Activated CD4-positive, alpha-beta T cell treated with anti-CD3 and anti-CD28 coated beads, Interleukin-10, Interleukin-2, amounts not matched to agents 100 ng/mL and 50 ng/mL, durations not matched to agents 16 hours and 8 hours (primary cell): ENCODE results near the gene ELOVL7.
"Not testable (repeated sequence)": the region's sequence is repeated elsewhere in the genome, so short reads cannot be mapped to it uniquely, and the experiment has no call there.

Source experiments
- DNase-seq: peaks from one replicate; pipeline ENCODE4 v3.0.0-alpha.2; 2020

ELOVL7 gene

DNA sequence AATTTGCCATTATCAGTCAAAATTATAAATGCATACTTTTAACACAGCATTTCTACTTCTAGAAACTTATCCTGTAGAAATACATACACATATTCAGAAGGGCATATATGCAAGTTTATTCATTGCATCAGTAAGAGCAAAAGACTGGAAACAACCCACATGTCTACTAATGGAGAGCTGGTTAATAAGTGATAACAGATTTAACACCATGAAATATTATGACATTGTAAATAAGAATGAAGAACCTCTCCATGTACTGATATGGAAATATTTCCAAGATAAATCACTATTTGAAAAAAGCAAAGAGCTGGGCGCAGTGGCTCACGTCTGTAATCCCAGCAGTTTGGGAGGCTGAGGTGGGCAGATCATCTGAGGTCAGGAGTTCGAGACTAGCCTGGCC is 54.5 kb downstream of the ELOVL7 start:
- no peak for DNase-seq

DNA sequence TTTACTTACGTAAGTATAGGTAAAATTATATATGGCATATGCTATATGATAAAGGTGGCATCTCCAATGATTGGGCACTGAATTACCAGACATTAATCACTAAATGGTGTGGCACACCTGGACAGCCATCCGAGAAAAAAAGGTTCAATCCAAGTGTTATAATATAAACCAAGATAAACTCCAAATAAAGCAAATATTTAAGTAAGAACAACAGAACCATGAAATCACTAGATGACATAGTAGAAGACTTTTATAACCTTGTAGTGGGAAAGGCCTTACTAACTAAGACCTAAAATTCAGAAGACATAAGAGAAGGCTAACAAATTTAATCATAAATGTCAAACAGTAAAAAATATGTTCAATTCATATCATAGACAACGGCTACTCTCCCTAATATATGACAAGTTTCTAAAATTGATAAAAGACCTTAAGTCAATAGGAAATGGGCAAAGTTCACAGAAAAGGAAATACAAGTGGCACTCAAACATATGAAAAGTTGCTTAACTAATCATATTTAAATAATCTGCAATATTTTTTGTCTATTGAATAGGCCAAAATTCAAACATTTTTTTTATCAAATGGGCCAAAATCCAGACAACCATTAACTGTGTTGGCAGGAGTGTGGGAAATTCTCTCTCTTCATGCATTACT is 55.1 kb downstream of the ELOVL7 start:
- DNase-seq: no peak

DNA sequence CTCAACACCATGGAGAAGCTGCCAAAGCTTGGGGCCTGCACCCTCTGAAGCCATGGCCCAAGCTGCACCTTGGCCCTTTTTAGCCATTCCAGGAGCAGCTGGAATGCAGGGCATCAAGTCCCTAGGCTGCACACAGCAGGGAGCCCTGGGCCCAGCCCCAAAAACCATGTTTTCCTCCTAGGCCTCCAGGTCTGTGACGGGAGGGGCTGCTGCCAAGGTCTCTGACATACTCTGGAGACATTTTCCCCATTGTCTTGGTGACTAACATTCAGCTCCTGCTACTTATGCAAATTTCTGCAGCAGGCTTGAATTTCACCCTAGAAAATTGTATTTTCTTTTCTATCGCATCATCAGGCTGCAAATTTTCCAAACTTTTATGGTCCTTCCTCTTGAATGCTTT is 64.6 kb downstream of the ELOVL7 start:
- DNase-seq: no peak

DNA sequence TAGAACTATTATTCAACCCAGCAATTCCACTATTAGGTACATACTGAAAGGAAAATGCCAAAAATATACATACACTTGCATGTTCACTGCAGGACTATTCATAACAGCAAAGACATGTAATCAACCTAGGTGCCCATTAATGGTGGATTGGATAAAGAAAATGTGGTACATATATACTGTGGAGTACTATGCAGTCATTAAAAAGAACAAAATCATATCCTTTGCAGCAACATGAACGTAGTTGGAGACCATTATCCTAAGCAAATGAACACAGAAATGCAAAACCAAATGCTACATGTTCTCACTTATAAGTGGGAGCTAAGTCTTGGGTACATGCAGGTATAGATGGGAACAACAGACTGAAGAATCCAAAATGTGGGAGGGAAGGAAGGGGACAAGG is 67.7 kb downstream of the ELOVL7 start:
- no peak for DNase-seq

DNA sequence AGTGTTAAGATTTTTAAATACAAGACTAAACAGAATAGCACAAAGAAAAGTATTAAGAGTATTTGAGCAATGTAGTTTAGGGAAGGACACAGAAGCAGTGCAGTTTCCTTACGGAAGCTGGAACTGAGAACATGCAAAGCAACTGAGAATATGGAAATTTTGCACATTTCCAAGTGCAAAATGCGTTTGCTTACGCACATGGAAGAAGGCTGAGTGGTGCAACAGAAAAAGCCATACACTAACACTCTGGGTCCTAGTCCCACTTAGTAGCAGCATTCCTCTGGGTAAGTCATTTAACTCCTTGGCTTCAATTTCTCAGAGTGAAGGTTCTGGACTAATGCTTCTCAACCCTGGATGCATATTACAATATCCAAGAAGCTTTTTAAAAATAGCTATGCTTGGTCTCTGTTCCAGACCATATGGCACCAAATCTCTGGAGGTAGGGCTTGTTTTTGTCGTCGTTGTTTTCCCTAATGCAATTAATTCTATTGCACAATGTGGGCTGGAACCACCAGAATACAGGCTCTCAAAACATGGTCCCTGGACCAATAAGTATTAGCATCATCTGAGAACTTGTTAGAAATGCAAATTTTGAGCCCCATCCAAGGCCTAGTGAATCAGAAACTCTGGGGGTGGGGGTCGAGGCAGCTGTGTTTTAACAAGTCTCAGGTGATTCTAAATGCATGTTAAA is 78.9 kb downstream of the ELOVL7 start:
- no peak for DNase-seq

DNA sequence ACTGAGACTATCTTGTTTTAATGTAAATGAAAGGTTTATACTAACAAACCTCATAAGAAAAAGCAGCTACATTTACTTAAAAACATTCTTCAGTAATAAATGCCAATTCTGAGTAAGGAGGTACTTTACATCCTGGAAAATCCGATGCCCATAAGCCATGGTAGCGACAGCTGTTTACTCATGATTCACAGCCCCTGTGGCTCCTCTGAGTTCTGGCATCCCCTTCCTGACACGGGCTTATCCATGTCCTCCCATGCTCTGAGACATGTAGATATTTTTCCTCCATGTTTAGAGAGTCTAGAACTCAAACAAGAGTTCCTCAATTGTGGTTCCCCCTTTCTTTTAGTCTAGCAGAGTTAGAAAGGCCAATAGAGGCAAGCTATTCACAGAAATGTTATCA is 81.0 kb downstream of the ELOVL7 start:
- DNase-seq: no peak

DNA sequence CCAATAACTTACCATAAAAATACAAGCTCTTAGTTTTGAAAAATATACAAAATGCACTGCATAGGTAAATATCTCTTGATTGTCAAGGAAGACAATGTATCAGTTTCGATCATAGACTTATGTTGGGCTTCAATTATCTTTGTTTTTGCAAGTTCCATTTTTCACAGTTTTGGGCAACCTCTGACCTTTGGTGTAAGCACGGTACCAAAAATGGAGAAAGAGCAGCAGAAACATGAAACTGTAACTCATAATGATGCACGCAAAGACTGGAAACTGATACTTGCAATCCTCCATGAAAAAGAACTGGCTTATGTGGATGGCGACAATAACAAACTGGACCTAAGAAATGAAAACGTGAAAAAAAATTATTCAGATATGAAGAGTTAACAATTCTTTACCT is 89.6 kb downstream of the ELOVL7 start:
- no peak for DNase-seq

DNA sequence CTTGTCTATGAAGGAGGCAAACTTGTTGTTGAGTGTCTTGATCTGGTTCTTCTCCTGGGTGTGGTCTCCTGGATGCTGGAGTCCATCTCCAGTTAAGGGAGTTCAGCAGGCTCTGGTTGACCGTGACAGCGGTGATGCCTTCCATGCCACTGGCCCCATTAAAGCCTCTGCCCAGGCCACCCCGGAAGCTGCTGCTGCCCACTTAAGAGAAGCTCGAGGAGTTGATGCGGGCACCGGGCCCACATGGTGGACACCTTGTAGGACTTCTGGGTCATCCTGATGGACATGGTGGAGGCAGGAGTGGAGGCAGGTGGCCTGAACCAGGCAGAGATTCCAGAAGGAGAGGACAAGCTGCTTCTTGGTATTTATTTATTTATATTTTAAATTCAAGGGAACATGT is 99.4 kb downstream of the ELOVL7 start:
- DNase-seq: no peak

DNA sequence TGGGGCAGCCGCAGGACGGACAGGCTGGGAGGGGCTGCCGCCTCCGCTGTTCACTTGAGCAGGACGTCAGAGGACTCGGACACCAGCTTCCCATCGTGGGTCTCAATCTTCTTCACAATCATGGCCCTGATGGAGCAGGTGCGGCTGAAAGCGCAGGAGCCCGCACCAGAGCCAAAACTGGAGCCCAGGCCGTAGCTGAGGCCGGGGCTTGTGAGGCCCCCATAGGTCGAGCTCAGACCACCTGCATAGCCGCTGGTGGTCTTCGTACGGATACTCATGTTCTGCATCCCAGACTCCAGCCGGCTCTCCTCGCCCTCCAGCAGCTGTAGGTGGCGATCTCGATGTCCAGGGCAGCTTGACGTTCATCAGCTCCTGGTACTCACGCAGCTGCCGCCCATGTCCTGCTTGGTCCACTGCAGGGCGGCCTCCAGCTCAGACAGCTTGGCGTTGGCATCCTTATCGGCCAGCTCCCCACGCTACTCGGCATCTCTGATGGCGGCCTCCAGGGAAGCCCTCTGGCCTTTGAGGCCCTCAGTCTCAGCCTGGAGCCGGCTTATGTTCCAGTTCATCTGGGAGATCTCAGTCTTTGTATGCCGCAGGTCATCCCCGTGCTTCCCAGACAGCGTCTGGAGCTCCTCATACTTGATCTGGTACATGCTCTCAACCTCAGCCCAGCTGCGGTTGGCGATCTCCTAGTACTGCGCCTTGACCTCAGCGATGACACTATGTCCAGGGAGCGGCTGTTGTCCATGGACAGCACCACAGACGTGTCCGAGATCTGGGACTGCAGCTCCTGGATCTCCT is 100.4 kb downstream of the ELOVL7 start:
- DNase-seq: no peak

DNA sequence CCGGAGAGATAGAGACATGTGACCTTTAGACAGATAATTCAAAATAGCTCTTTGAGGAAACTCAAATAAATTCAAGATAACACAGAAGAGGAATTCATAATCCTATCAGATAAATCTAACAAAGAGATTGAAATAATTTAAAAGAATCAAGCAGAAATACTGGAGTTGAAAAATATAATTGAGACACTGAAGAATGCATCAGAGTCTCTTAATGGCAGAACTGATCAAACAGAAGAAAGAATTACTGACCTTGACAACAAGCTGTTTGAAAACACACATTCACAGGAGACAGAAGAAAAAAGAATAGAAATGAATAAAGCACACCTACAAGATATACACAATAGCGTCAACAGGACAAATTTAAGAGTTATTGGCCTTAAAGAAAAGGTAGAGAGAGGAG is 103.7 kb downstream of the ELOVL7 start:
- DNase-seq: no peak

DNA sequence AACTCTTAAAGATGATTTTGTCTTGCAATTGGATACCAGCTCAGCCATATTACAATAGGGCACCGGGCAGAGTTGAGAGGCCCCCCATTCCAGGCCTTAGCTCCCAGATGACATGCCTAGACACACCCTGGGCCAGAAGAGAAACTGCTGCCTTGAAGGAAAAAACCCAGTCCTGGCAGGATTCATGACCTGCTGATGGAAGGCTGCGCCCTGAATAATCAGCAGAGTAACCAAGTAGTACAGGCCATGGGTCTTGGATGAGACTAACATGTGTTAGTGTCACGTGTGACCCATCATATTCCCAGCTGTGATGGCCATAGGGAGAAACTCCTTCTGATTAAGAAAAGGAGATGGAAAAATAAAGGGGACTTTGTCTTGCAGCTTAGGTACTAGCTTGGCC is 105.1 kb downstream of the ELOVL7 start:
- no peak for DNase-seq

DNA sequence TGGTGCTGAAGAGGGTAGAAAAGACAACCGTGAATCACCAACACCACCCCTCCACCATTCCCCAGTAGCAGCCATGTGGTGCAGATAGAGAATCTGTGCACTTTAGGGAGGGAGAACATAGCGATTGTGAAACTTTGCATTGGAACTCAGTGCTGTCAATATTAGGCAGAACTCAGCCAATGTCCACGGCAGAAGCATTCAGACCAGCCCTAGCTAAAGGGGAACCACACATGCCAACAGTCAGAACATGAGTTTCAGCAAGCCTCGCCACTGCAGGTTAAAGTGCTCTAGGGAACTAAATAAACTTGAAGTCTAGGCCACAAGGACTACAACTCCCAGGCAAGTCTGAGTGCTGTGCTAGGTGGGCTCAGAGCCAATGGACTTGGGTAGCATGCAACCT is 105.6 kb downstream of the ELOVL7 start:
- no peak for DNase-seq

DNA sequence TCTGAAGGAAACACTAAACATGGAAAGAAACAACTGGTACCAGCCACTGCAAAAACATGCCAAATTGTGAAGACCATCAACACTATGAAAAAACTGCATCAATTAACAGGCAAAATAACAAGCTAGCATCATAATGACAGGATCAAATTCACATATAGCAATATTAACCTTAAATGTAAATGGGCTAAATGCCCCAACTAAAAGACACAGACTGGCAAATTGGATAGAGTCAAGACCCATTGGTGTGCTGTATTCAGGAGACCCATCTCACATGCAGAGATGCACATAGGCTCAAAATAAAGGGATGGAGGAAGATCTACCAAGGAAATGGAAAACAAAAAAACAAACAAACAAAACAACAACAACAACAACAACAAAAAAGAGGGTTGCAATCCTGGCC is 113.2 kb downstream of the ELOVL7 start:
- not testable (repeated sequence) for DNase-seq

DNA sequence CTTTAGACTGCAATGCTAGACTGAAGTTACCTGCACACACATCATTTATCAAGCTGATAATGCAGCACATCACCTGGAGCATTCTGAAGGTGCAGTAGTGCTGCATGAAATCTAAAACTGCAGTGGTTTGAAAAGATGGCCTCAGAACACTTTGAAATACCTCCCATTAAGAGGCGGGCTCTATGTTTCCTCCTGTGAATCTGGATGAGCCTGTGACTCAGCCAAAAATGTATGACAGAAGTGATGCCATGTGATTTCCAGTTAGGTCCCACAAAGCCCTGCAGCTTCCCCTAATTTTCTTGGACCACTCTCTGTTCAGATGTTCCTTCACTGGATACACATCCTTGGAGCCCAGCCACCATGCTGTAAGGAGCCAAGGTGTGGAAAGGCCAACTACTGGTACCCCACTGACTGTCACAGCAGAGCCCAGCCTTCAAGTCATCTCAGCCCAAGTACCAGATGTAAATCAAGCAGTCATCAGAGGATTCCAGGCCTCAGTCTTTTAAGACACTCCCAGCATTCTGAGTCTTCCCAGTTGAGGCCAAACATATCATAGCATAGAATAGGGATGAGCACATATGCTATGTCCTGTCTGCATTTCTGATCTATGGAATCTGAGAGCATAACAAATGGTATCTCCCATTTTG is 116.9 kb downstream of the ELOVL7 start:
- DNase-seq: no peak

DNA sequence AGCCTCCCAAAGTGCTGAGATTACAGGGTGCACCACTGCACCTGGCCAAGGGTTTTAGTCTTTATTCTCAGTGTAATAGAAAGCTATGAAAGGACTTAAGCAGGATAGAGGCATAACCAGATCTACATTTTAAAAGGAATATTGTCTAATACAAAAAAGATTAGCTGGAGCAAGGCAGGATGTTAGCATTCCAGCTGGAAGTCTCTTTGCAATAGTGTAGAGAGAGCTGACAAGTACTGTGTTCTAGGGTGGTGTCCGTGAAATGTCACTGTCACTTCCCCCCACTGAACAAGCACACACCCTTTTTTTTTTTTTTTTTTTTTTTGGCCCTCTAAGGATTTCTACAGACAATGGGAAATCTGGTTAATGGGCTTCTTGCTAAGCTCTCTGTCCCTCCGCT is 119.9 kb downstream of the ELOVL7 start:
- DNase-seq: no peak

DNA sequence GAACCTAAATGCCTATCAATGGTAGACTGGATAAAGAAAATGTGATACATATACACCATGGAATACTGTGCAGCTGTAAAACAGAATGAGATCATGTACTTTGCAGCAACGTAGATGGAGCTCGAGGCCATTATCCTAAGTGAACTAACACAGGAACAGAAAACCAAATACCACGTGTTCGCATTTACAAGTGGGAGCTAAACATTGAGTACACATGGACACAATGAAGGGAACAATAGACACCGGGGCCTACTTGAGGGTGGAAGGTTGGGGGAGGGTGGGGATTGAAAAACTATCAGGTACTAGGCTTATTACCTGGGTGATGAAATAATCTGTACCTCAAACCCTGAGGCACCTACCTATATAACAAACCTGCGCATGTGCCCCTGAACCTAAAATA is 121.7 kb downstream of the ELOVL7 start:
- DNase-seq: no peak

DNA sequence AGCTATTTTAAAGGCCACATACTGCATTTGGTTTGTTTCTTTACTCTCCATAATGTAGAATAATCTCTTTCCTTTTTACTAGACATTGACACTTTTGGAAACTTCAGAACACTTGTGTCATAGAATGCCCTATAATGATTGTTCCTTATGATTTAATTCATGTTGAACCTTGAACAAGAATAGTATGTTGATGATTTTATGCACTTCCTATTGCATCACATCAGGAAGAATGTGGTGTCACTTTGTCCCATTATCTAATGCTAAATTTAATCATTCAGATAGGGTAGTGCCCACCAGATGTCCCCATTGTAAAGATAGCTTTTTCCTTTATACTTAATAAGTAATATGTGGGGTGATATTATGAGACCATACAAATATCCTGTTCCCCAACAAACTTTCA is 124.7 kb downstream of the ELOVL7 start:
- DNase-seq: no peak

DNA sequence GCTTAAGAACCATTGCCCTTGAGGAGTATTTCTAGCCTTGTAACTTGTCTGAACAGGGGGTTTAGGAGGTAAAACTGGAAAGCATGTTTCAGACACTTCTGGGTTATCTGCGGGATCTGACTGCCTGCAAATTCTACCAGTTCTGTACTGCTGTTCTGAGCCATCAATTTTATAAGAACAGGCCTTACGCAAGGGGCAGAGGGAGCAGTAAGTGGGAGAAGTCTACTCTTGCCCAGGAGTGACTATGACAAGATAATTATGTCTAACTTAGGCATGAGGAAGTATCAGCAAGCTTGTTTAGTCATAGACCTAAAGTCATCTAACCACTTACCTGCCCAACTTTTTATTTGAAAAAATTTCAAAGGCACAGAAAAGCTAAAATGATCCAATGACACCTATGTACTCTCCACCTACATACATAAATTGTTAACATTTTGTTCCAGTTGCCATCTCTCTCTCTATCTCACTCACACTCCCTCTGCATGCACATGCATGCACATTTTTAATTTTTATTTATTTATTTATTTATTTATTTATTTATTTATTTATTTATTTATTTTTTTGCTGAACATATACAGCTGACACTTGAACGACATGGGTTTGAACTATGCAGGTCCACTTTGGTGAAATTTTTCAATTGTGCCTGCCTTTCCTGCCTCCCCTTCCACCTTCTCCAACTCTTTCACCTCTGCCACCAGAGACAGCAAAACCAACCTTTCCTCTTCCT is 125.7 kb downstream of the ELOVL7 start:
- no peak for DNase-seq

DNA sequence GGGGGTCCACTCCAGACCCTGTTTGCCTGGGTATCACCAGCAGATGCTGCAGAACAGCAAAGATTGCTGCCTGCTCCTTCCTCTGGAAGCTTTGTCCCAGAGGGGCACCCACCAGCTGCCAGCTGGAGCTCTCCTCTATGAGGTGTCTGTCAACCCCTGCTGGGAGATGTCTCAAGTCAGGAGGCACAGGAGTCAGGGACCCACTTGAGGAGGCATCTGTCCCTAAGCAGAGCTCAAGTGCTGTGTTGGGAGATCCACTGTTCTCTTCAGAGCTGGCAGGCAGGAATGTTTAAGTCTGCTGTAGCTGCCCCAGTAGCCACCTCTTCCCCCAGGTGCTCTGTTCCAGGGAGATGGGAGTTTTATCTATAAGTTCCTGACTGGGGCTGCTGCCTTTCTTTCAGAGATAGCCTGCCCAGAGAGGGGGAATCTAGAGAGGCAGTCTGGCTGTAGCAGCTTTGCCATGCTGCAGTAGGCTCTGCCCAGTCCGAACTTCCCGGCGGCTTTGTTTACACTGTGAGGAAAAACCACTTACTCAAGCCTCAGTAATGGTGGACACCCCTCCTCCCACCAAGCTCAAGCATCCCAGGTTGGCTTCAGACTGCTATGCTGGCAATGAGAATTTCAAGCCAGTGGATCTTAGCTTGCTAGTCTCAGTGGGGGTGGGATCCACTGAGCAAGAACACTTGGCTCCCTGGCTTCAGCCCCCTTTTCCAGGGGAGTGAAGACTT is 128.7 kb downstream of the ELOVL7 start:
- DNase-seq: not testable (repeated sequence)

DNA sequence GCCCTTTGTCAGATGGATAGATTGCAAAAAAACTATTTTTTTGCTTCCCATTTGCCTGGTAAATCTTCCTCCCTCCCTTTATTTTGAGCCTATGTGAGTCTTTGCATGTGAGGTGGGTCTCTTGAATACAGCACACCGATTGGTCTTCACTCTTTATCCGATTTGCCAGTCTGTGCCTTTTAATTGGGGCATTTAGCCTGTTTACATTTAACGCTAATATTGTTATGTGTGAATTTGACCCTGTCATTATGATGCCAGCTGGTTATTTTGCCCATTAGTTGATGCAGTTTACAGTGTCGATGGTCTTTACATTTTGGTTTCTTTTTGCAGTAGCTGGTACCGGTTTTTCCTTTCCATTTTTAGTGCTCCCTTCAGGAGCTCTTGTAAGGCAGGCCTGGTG is 131.1 kb downstream of the ELOVL7 start:
- no peak for DNase-seq

DNA sequence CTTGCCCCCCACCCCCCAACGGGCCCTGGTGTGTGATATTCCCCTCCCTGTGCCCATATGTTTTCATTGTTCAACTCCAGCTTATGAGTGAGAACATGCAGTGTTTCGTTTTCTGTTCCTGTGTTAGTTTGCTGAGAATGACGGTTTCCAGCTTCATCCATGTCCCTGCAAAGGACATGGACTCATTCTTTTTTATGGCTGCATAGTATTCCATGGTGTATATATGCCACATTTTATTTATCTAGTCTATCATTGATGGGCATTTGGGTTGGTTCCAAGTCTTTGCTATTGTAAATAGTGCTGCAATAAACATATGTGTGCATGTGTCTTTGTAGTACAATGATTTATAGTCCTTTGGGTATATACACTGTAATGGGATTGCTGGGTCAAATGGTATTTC is 132.2 kb downstream of the ELOVL7 start:
- DNase-seq: not testable (repeated sequence)

DNA sequence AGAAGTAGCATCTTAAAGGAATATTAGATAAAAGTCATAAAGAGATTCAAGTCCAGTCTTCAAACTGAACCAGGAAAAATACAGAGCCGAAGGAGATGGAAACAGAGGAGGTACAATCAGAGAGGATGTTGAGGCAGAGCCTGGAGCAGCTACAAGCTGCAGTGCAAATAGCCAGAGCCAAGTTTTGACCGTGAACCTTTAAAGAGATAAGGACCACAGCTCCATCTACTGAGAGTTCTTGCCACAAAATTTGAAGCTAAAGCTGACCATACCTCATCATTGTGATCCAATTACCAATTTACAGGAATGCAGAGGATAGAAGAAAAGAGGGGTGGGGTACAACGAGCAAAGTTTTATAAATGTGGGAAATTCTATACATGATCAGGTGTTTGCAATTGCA is 133.7 kb downstream of the ELOVL7 start:
- no peak for DNase-seq
